Stimulated activated CD4-positive, alpha-beta T cell treated with anti-CD3 and anti-CD28 coated beads, Interleukin-2, amount 100 ng/mL, for 48 hours (primary cell): Measurements from ENCODE around the gene ABCD2.
"Not testable (repeated sequence)": the region's sequence is repeated elsewhere in the genome, so short reads cannot be mapped to it uniquely, and the experiment has no call there.

Source experiments
- DNase-seq, 2 donors: peaks; one replicate each; pipeline ENCODE4 v3.0.0-alpha.2; 2020

Gene ABCD2

GRCh38 chr12:39532448-39532847 is 87.2 kb downstream of the ABCD2 start:
- DNase-seq, result no peak

DNA sequence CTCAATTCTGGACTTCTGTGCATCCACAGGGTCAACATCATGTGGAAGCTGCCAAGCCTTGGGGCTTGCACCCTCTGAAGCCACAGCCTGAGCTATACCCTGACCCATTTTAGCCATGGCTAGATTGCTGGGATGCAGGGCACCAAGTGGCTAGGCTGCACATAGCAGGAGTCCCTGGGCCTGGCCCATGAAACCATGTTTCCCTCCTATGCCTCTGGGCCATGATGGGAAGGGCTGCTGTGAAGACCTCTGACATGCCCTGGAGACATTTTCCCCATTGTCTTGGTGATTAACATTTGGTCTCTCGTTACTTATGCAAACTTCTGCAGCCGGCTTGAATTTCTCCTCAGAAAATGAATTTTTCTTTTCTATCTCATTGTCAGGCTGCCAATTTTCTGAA is 92.6 kb downstream of the ABCD2 start:
- DNase-seq, result no peak

GRCh38 chr12:39522167-39522566 is 97.4 kb downstream of the ABCD2 start:
- not testable (repeated sequence) for DNase-seq

GRCh38 chr12:39510001-39510400 is 109.6 kb downstream of the ABCD2 start:
- DNase-seq, result no peak

DNA sequence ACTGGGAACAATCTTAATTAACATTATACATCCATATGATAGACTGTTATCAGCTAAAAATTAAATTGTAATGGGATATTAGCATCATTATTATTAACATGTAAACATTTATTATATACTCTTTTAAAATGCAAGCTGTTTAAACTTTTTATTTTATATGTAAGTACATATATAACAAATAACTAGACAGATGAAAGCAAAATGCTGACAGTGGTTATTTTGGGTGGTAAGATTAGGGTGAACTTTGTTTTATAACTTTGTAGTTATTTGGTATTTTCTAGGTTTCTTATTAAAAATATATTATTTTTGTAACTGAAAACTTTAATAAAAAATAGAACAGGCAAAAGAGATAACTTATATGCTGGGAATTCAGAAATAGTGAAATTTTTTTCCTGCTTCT is 114.0 kb downstream of the ABCD2 start:
- no peak for DNase-seq

DNA sequence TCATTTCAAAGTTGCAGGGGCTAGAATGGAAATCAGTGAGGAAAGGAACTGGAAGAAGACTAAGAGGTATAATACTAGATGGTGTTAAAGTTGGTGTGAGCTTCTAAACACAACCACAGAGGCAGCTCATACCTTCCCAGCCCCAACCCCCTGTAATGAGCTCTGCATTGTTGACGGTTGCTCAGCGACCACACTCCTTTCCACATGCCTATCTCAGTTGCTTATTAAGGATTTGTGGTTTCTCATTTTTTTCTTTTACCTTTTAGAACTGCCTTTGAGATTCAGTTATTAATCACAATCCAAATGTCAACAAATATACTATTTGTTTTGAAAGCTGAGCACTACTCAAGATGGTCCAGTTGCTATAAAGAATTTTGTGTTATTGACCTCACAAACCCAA is 114.6 kb downstream of the ABCD2 start:
- no peak for DNase-seq

DNA sequence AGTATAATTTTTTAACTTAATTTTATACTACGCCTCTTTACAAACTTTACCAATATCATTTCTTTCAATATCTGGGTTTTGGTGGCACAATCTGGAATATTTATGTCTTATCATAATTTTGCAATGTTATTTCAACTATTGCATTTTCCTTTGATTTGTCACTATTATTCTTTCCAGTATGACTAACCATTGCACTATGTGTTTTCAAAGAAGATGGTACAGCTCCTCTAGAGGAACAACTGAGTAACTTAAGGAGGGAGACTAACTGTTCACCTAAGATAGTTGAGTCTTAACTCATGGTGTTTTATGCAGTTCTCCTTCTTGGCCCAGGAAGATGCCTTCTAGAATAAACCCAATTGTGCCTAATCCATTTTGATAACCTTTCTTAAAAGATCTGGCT is 116.2 kb downstream of the ABCD2 start:
- DNase-seq, result no peak

- DNase-seq, result no peak
Measured at GRCh38 chr12:39502726-39503125, 116.9 kb downstream of the ABCD2 start.
